GM12864 (cell line): Measurements from ENCODE around the gene WASF3.

Experiments used
- DNase-seq: peaks from one replicate; pipeline ENCODE4 v3.0.0-alpha.2; 2011; ENCODE audit warnings: low read depth
- H3K4me3 ChIP-seq: 2 replicates; pipeline ENCODE4 v1.5.1; 2011; ENCODE audit warnings: mild to moderate bottlenecking, low read depth, low read length, control low read depth
- CTCF ChIP-seq: IDR thresholded peaks from 2 replicates; pipeline ENCODE4 v1.5.1; 2011; ENCODE audit warnings: low read depth, mild to moderate bottlenecking, moderate library complexity, low read length, control low read depth, inconsistent platforms; ENCODE audit errors: missing control alignments

WASF3 gene

GRCh38 chr13:26646603-26647002 lies 89.1 kb downstream of the WASF3 start:
- TF ChIP-seq CTCF = no peak
- no peak overlapping the region for H3K4me3 ChIP-seq
- no peak for DNase-seq

- no peak for DNase-seq
- no peak overlapping the region for H3K4me3 ChIP-seq
- no peak for TF ChIP-seq CTCF
Observed at GRCh38 chr13:26651234-26651633, 93.8 kb downstream of the WASF3 start.

- H3K4me3 ChIP-seq = no peak overlapping the region
- no peak for TF ChIP-seq CTCF
Observed at GRCh38 chr13:26653310-26653709, 95.8 kb downstream of the WASF3 start.

GRCh38 chr13:26653842-26654241 lies 96.4 kb downstream of the WASF3 start:
- no peak overlapping the region for H3K4me3 ChIP-seq
- DNase-seq = no peak
- no peak for TF ChIP-seq CTCF

More at GRCh38 chr13:26653310-26653709, 95.8 kb downstream of the WASF3 start:
- no peak for DNase-seq

GRCh38 chr13:26656919-26657318 lies 99.4 kb downstream of the WASF3 start:
- DNase-seq = peak; percentile 3
- TF ChIP-seq CTCF = no peak
- no peak overlapping the region for H3K4me3 ChIP-seq

GRCh38 chr13:26658448-26659385 lies 101.2 kb downstream of the WASF3 start:
- TF ChIP-seq CTCF = no peak
- H3K4me3 ChIP-seq = no peak overlapping the region
- no peak for DNase-seq

GRCh38 chr13:26660185-26660584 lies 102.7 kb downstream of the WASF3 start:
- no peak for TF ChIP-seq CTCF
- DNase-seq = no peak
- no peak overlapping the region for H3K4me3 ChIP-seq
